IMR-90 (cell line): ENCODE measurements around the gene USF1. TPM values are rescaled to one million over a fixed set of nuclear protein-coding genes. Genes with fewer than 3 reads are reported as not detected.

Experiments
- ATAC-seq: fragments of 200-7000 bp; cut with Tn5 transposase; 2 replicates; pipeline ENCODE4 v1.9.1; 2020; ENCODE audit warnings: low read depth, mild to moderate bottlenecking, moderate library complexity
- BruUV-seq: library from RNA; stranded (reverse); fragments of 400-500 nt; replicated peaks from 2 replicates; lab custom pipeline; 2021; lab: Mats Ljungman, UMichigan
- CTCF ChIA-PET: fragments of 300-600 bp; formaldehyde crosslinking; extraction: SDS; loops from one replicate; lab custom pipeline; 2021; ENCODE audit warnings: antibody characterized with exemption; lab: Yijun Ruan, JAX
- POLR2A ChIA-PET: fragments of 300-600 bp; sonication (Branson Sonifier 250); formaldehyde crosslinking; loops from one replicate; lab custom pipeline; 2022; ENCODE audit warnings: antibody characterized with exemption; ENCODE audit not compliant: unreplicated experiment; lab: Charles Lee
- DNase-seq: peaks from one replicate; pipeline ENCODE4 v3.0.0; 2013
- H2AFZ ChIP-seq: replicated peaks from 2 replicates; pipeline ENCODE3; 2013; ENCODE audit warnings: low read length, mild to moderate bottlenecking; ENCODE audit not compliant: poor library complexity
- H2AK5ac ChIP-seq: 2 replicates; pipeline ENCODE4 v1.6.1; 2013; ENCODE audit warnings: low read depth, low read length, inconsistent platforms
- H2AK9ac ChIP-seq: replicated peaks from 2 replicates; pipeline ENCODE3; 2013; ENCODE audit warnings: mild to moderate bottlenecking, low read depth, low read length, moderate library complexity; ENCODE audit not compliant: poor library complexity
- H2BK120ac ChIP-seq: 2 replicates; pipeline ENCODE4 v1.6.1; 2013; ENCODE audit warnings: low read depth, low read length, inconsistent platforms
- H2BK15ac ChIP-seq: 3 replicates; pipeline ENCODE4 v1.6.1; 2013; ENCODE audit warnings: low read depth, low read length, inconsistent platforms
- H2BK20ac ChIP-seq: 2 replicates; pipeline ENCODE4 v1.6.1; 2013; ENCODE audit warnings: low read depth, mild to moderate bottlenecking, inconsistent platforms, low read length, moderate library complexity
- H2BK5ac ChIP-seq: 2 replicates; pipeline ENCODE4 v1.6.1; 2013; ENCODE audit warnings: mild to moderate bottlenecking, low read depth, low read length, inconsistent platforms; ENCODE audit not compliant: poor library complexity, severe bottlenecking
- H3K14ac ChIP-seq: replicated peaks from 2 replicates; pipeline ENCODE4 v1.6.1; 2013; ENCODE audit warnings: low read depth, low read length, inconsistent platforms
- H3K18ac ChIP-seq: 2 replicates; pipeline ENCODE4 v1.6.1; 2013; ENCODE audit warnings: low read depth, low read length, control low read depth
- H3K23ac ChIP-seq: 2 replicates; pipeline ENCODE4 v1.6.1; 2013; ENCODE audit warnings: low read depth, low read length, inconsistent platforms
- H3K27ac ChIP-seq: 2 replicates; pipeline ENCODE4 v1.5.1; 2013; ENCODE audit warnings: mild to moderate bottlenecking, control low read depth, low read length; ENCODE audit not compliant: insufficient read depth
- H3K27me3 ChIP-seq: 2 replicates; pipeline ENCODE4 v1.6.1; 2013; ENCODE audit warnings: low read length; ENCODE audit not compliant: control insufficient read depth, insufficient read depth
- H3K36me3 ChIP-seq: 2 replicates; pipeline ENCODE4 v1.6.1; 2013; ENCODE audit warnings: low read length, mixed read lengths; ENCODE audit not compliant: control insufficient read depth, insufficient read depth
- H3K4ac ChIP-seq: 2 replicates; pipeline ENCODE4 v1.6.1; 2013; ENCODE audit warnings: low read depth, low read length, inconsistent platforms
- H3K4me1 ChIP-seq: 2 replicates; pipeline ENCODE4 v1.6.1; 2013; ENCODE audit warnings: low read length, mixed read lengths; ENCODE audit not compliant: control insufficient read depth, insufficient read depth
- H3K4me2 ChIP-seq: 2 replicates; pipeline ENCODE4 v1.6.1; 2013; ENCODE audit warnings: low read depth, mild to moderate bottlenecking, control low read depth, low read length, moderate library complexity
- H3K4me3 ChIP-seq: 2 replicates; pipeline ENCODE4 v1.5.1; 2013; ENCODE audit warnings: low read depth, mild to moderate bottlenecking, control low read depth, low read length, moderate library complexity; ENCODE audit not compliant: insufficient read depth
- H3K56ac ChIP-seq: 2 replicates; pipeline ENCODE4 v1.6.1; 2013; ENCODE audit warnings: low read length, inconsistent platforms; ENCODE audit not compliant: insufficient read depth; ENCODE audit errors: extremely low read depth
- H3K79me1 ChIP-seq, 2 experiments: 2 replicates each; pipeline ENCODE4 v1.6.1; 2013; ENCODE audit warnings: low read length in 2 of 2, inconsistent platforms in 1 of 2, low read depth in 1 of 2
- H3K9ac ChIP-seq: 2 replicates; pipeline ENCODE4 v1.6.1; 2013; ENCODE audit warnings: low read depth, low read length, control low read depth
- H3K9me1 ChIP-seq: 2 replicates; pipeline ENCODE4 v1.6.1; 2013; ENCODE audit warnings: low read length, inconsistent platforms; ENCODE audit not compliant: insufficient read depth
- H3K9me3 ChIP-seq: 2 replicates; pipeline ENCODE4 v1.6.1; 2013; ENCODE audit warnings: low read length; ENCODE audit not compliant: control insufficient read depth, insufficient read depth
- H4K20me1 ChIP-seq: 2 replicates; pipeline ENCODE4 v1.6.1; 2013; ENCODE audit warnings: low read length, inconsistent platforms; ENCODE audit not compliant: insufficient read depth
- H4K5ac ChIP-seq: 2 replicates; pipeline ENCODE4 v1.6.1; 2013; ENCODE audit warnings: mild to moderate bottlenecking, low read depth, low read length, control low read depth
- H4K8ac ChIP-seq, 2 experiments: 2 replicates each; pipeline ENCODE4 v1.6.1; 2013; ENCODE audit warnings: low read depth in 2 of 2, low read length in 2 of 2, control low read depth in 1 of 2, inconsistent platforms in 1 of 2
- H4K91ac ChIP-seq: 2 replicates; pipeline ENCODE4 v1.6.1; 2013; ENCODE audit warnings: low read depth, low read length, inconsistent platforms; ENCODE audit not compliant: insufficient read depth
- BHLHE40 ChIP-seq: fragments of 150-350 bp; IDR thresholded peaks from 2 replicates; pipeline ENCODE4 v1.6.1; 2016; ENCODE audit warnings: mild to moderate bottlenecking, low read depth, low read length
- CEBPB ChIP-seq: IDR thresholded peaks from 2 replicates; pipeline ENCODE4 v1.6.1; 2012; ENCODE audit warnings: low read depth, low read length, improper control_type of control experiment
- CHD1 ChIP-seq: IDR thresholded peaks from 2 replicates; pipeline ENCODE4 v1.6.1; 2012; ENCODE audit warnings: low read depth, low read length, improper control_type of control experiment
- CTCF ChIP-seq: conservative IDR thresholded peaks from 2 replicates; pipeline ENCODE4 v1.5.1; 2012; ENCODE audit warnings: mild to moderate bottlenecking, low read depth, low read length, improper control_type of control experiment
- ELK1 ChIP-seq: fragments of 150-350 bp; IDR thresholded peaks from 2 replicates; pipeline ENCODE4 v1.6.1; 2016; ENCODE audit warnings: low read depth, mild to moderate bottlenecking, low read length, moderate library complexity, borderline replicate concordance
- FOS ChIP-seq: fragments of 150-350 bp; IDR thresholded peaks from 2 replicates; pipeline ENCODE4 v1.6.1; 2016; ENCODE audit warnings: low read depth, low read length
- MAFK ChIP-seq: IDR thresholded peaks from 2 replicates; pipeline ENCODE4 v1.6.1; 2012; ENCODE audit warnings: low read depth, low read length, improper control_type of control experiment
- MXI1 ChIP-seq: IDR thresholded peaks from 2 replicates; pipeline ENCODE4 v1.6.1; 2012; ENCODE audit warnings: low read depth, mild to moderate bottlenecking, low read length, moderate library complexity, borderline replicate concordance
- NFE2L2 ChIP-seq: fragments of 150-350 bp; IDR thresholded peaks from 2 replicates; pipeline ENCODE4 v1.6.1; 2016; ENCODE audit warnings: low read depth, mild to moderate bottlenecking, low read length
- POLR2A ChIP-seq: IDR thresholded peaks from 2 replicates; pipeline ENCODE4 v1.6.1; 2012; ENCODE audit warnings: mild to moderate bottlenecking, low read depth, low read length
- RAD21 ChIP-seq: IDR thresholded peaks from 2 replicates; pipeline ENCODE4 v1.6.1; 2012; ENCODE audit warnings: low read length, improper control_type of control experiment
- RFX5 ChIP-seq: IDR thresholded peaks from 2 replicates; pipeline ENCODE4 v1.8.0; 2012; ENCODE audit warnings: low read depth, mild to moderate bottlenecking, low read length, moderate library complexity
- SMC3 ChIP-seq: fragments of 150-350 bp; IDR thresholded peaks from 2 replicates; pipeline ENCODE4 v1.6.1; 2016; ENCODE audit warnings: low read depth, mild to moderate bottlenecking, antibody characterized with exemption, low read length, moderate library complexity
- USF2 ChIP-seq: fragments of 150-350 bp; IDR thresholded peaks from 2 replicates; pipeline ENCODE4 v1.6.1; 2017; ENCODE audit warnings: mild to moderate bottlenecking, antibody characterized with exemption, low read length, low read depth
- WGBS, 2 experiments: methylation state at CpG; one replicate each; pipeline versions ENCODE4 v1.1.5 to v1.1.7; 2013; ENCODE audit warnings: missing lambda C conversion rate in 2 of 2; ENCODE audit not compliant: insufficient read length in 1 of 2; ENCODE audit errors: extremely low coverage in 2 of 2; 5-methylcytosine and 5-hydroxymethylcytosine counted together
- dilution Hi-C: fragments of 300-500 bp; cut with HindIII; formaldehyde crosslinking; loops from one replicate; pipeline ENCODE4 v1.14.3; 2018; ENCODE audit warnings: low sequenced_read_pairs; ENCODE audit not compliant: unreplicated experiment
- in situ Hi-C: fragments of 300-500 bp; cut with MboI; formaldehyde crosslinking; loops from 3 replicates; pipeline ENCODE4 v1.14.3; 2019; ENCODE audit warnings: low sequenced_read_pairs, inconsistent platforms, mixed read lengths
- intact Hi-C: fragments of 100-400 bp; cut with micrococcal nuclease; formaldehyde crosslinking; loops from 2 replicates; pipeline ENCODE4 v1.10.0; 2022
- polyA plus RNA-seq, 3 experiments: library from polyadenylated mRNA; depleted of rRNA; stranded (reverse); fragments of >200 nt; gene quantifications; 2 replicates each; pipeline ENCODE4 v1.2.3, GENCODE V29; 2012; ENCODE audit warnings: low replicate concordance in 1 of 3
- total RNA-seq: library from RNA; depleted of rRNA; stranded (reverse); fragments of >200 nt; gene quantifications from 2 replicates; pipeline ENCODE4 v1.2.3, GENCODE V29; 2012

The USF1 gene
- total and polyA plus RNA-seq, 2 of the 4 experiments (the other 2 are of a cell fraction) = 37.1 to 78.9 TPM

GRCh38 chr1:161082996-161083747, 37.4 kb upstream of the USF1 start:
- no peaks in the 10 kb centered on the region for H3K27me3 ChIP-seq
- peak overlapping the region; percentile 62; the same call in 1 of the 2 replicates for H2AK5ac ChIP-seq
- no peaks in the 10 kb centered on the region for H3K9me3 ChIP-seq
- WGBS, 2 experiments = 47% methylated on average over 3 of the region's 8 CpGs; no CpG with 5 or more reads in 1 of the 2 experiments
- H4K20me1 ChIP-seq = no peaks in the 10 kb centered on the region
- no peaks in the 10 kb centered on the region for H3K79me1 ChIP-seq
- H3K9me1 ChIP-seq = peaks cover 22% of the 10 kb centered on the region
- no peaks in the 10 kb centered on the region for H3K36me3 ChIP-seq
- H3K4me2 ChIP-seq = no peak overlapping the region
- ATAC-seq (peak; percentile 89), DNase-seq (peak; percentile 92)
- H3K56ac ChIP-seq = no peak overlapping the region
- in situ Hi-C loops = no loop called here
- H4K91ac ChIP-seq = peak overlapping the region; percentile 69
- H4K5ac ChIP-seq = peak overlapping the region; percentile 28; the same call in 1 of the 2 replicates
- peak overlapping the region; percentile 21; the same call in 1 of the 2 replicates for H3K18ac ChIP-seq
- BruUV-seq = no TSS peak
- intact Hi-C loops = loop anchor here (5.0 kb wide), 1 partner anchor 36 kb away; the partner anchor contains the start of gene USF1
- H3K23ac ChIP-seq = no peak overlapping the region
- H3K4ac ChIP-seq = peak overlapping the region; percentile 71
- ChIA-PET CTCF (interaction anchor here (1.1 kb wide), 1 partner anchor 14 kb away, joined by 4 read pairs; no protein-coding TSS in a partner anchor), POLR2A (no interaction called here)
- H3K9ac ChIP-seq = no peak overlapping the region
- H2BK20ac ChIP-seq = peak overlapping the region; percentile 58; the same call in 1 of the 2 replicates
- peaks cover 28% of the 10 kb centered on the region for H3K4me1 ChIP-seq
- H2BK15ac ChIP-seq = peak overlapping the region; percentile 8; the same call in 2 of the 3 replicates
- peak overlapping the region; percentile 82; the same call in 1 of the 2 replicates for H2BK120ac ChIP-seq
- H3K27ac ChIP-seq = peak overlapping the region; percentile 24; the same call in 1 of the 2 replicates
- peak overlapping the region; percentile 57 for H2AK9ac ChIP-seq
- peak overlapping the region; percentile 92 for H2AFZ ChIP-seq
- H2BK5ac ChIP-seq = peak overlapping the region; percentile 81
- dilution Hi-C loops = no loop called here
- H3K14ac ChIP-seq = peak overlapping the region; percentile 65; the same call in 1 of the 2 replicates
- peak overlapping the region; percentile 55 to 78 for H4K8ac ChIP-seq
- H3K4me3 ChIP-seq = no peak overlapping the region
- TF ChIP-seq MXI1 (no peak), SMC3 (peak; percentile 10; the same call in 1 of the 2 replicates), CEBPB (peak; percentile 99), RFX5 (no peak), BHLHE40 (peak; percentile 70), NFE2L2 (no peak), FOS (peak; percentile 81), ELK1 (no peak), USF2 (no peak; the same call in 1 of the 2 replicates), RAD21 (no peak), POLR2A (no peak), CHD1 (no peak), CTCF (no peak), MAFK (no peak)
